WTC11 (cell line): ENCODE measurements around the gene ROR2. TPM values are rescaled to one million over a fixed set of nuclear protein-coding genes. Genes with fewer than 3 reads are reported as not detected.
"Not testable (repeated sequence)": the region's sequence is repeated elsewhere in the genome, so short reads cannot be mapped to it uniquely, and the experiment has no call there.

Source experiments
- ATAC-seq: fragments of 200-7000 bp; cut with Tn5 transposase; 2 replicates; pipeline ENCODE4 v1.10.0; 2021; ENCODE audit warnings: mild to moderate bottlenecking, moderate library complexity
- CTCF ChIA-PET: fragments of 300-600 bp; sonication (Branson Sonifier 250); formaldehyde crosslinking; loops from one replicate; lab custom pipeline; 2021; ENCODE audit warnings: antibody characterized with exemption; lab: Charles Lee
- POLR2A ChIA-PET: fragments of 350-600 bp; sonication (Branson Sonifier 250); formaldehyde crosslinking; loops from one replicate; lab custom pipeline; 2021; ENCODE audit warnings: antibody characterized with exemption; lab: Charles Lee
- DNase-seq: peaks from one replicate; pipeline ENCODE4 v3.0.0; 2021; ENCODE audit warnings: low spot score
- H3K27ac Mint-ChIP-seq: 2 replicates; pipeline ENCODE4 v1.8.0; 2021; ENCODE audit warnings: mixed read lengths
- H3K27me3 Mint-ChIP-seq: 2 replicates; pipeline ENCODE4 v1.8.0; 2021; ENCODE audit warnings: low read depth, mild to moderate bottlenecking, moderate library complexity, mixed read lengths
- H3K36me3 Mint-ChIP-seq: 2 replicates; pipeline ENCODE4 v1.8.0; 2021; ENCODE audit warnings: mixed read lengths
- H3K4me1 Mint-ChIP-seq: 2 replicates; pipeline ENCODE4 v1.8.0; 2022; ENCODE audit warnings: mixed read lengths
- H3K4me3 Mint-ChIP-seq: 2 replicates; pipeline ENCODE4 v1.8.0; 2021; ENCODE audit warnings: mild to moderate bottlenecking, moderate library complexity, mixed read lengths
- H3K9me3 Mint-ChIP-seq: 2 replicates; pipeline ENCODE4 v1.8.0; 2021; ENCODE audit warnings: mixed read lengths
- AR ChIP-seq: fragments of 250-450 bp; sonication (Bioruptor Pico); IDR thresholded peaks from 2 replicates; pipeline ENCODE4 v1.9.0; 2021; ENCODE audit warnings: mild to moderate bottlenecking
- ARID4B ChIP-seq: sonication (generic); formaldehyde crosslinking; IDR thresholded peaks from 2 replicates; pipeline ENCODE4 v1.8.0; 2023; ENCODE audit warnings: missing genetic modification reagents, mild to moderate bottlenecking, borderline replicate concordance
- MLX ChIP-seq: sonication (generic); formaldehyde crosslinking; IDR thresholded peaks from 2 replicates; pipeline ENCODE4 v1.8.1; 2023; ENCODE audit warnings: mild to moderate bottlenecking, missing genetic modification reagents, moderate library complexity
- NFYB ChIP-seq: sonication (generic); formaldehyde crosslinking; conservative IDR thresholded peaks from 2 replicates; pipeline ENCODE4 v1.8.0; 2022; ENCODE audit warnings: low read depth, missing genetic modification reagents
- NR1H2 ChIP-seq: sonication (generic); formaldehyde crosslinking; IDR thresholded peaks from 2 replicates; pipeline ENCODE4 v1.9.0; 2021; ENCODE audit warnings: mild to moderate bottlenecking, moderate library complexity, missing genetic modification reagents
- NR3C1 ChIP-seq: sonication (generic); formaldehyde crosslinking; conservative IDR thresholded peaks from 2 replicates; pipeline ENCODE4 v1.8.1; 2023; ENCODE audit warnings: low read depth, mild to moderate bottlenecking, missing genetic modification reagents
- OVOL2 ChIP-seq: fragments of 250-450 bp; sonication (Bioruptor Pico); IDR thresholded peaks from 2 replicates; pipeline ENCODE4 v1.9.0; 2021; ENCODE audit warnings: mild to moderate bottlenecking, borderline replicate concordance
- PRRX2 ChIP-seq: fragments of 250-450 bp; sonication (Bioruptor Pico); IDR thresholded peaks from 2 replicates; pipeline ENCODE4 v1.8.0; 2021; ENCODE audit warnings: mild to moderate bottlenecking
- TP53 ChIP-seq: sonication (generic); formaldehyde crosslinking; IDR thresholded peaks from 2 replicates; pipeline ENCODE4 v1.8.1; 2023; ENCODE audit warnings: mild to moderate bottlenecking, missing genetic modification reagents
- USF2 ChIP-seq: sonication (generic); formaldehyde crosslinking; IDR thresholded peaks from 2 replicates; pipeline ENCODE4 v1.8.1; 2023; ENCODE audit warnings: mild to moderate bottlenecking, missing genetic modification reagents, moderate library complexity
- ZBTB21 ChIP-seq: sonication (generic); formaldehyde crosslinking; IDR thresholded peaks from 2 replicates; pipeline ENCODE4 v1.8.1; 2023; ENCODE audit warnings: mild to moderate bottlenecking, missing genetic modification reagents, borderline replicate concordance
- ZBTB43 ChIP-seq: sonication (generic); formaldehyde crosslinking; IDR thresholded peaks from 2 replicates; pipeline ENCODE4 v1.8.1; 2023; ENCODE audit warnings: mild to moderate bottlenecking, missing genetic modification reagents
- ZNF121 ChIP-seq: sonication (generic); formaldehyde crosslinking; IDR thresholded peaks from 2 replicates; pipeline ENCODE4 v1.8.0; 2023; ENCODE audit warnings: missing genetic modification reagents
- ZNF219 ChIP-seq: sonication (generic); formaldehyde crosslinking; IDR thresholded peaks from 2 replicates; pipeline ENCODE4 v1.8.0; 2023; ENCODE audit warnings: missing genetic modification reagents, mild to moderate bottlenecking, borderline replicate concordance
- ZNF232 ChIP-seq: sonication (generic); formaldehyde crosslinking; IDR thresholded peaks from 2 replicates; pipeline ENCODE4 v1.8.0; 2022; ENCODE audit warnings: mild to moderate bottlenecking, missing genetic modification reagents
- ZNF317 ChIP-seq: sonication (generic); formaldehyde crosslinking; IDR thresholded peaks from 2 replicates; pipeline ENCODE4 v1.8.1; 2023; ENCODE audit warnings: low read depth, mild to moderate bottlenecking, moderate library complexity, missing genetic modification reagents, borderline replicate concordance
- total RNA-seq: library from RNA; stranded (reverse); gene quantifications from 3 replicates; pipeline ENCODE4 v1.2.3, GENCODE V29; 2021

Gene ROR2
- total RNA-seq, 1 experiment from 2014 or later: 19.8 TPM

- Mint-ChIP-seq H3K36me3 (peaks cover 3% of the 10 kb centered on the region; the same call in 1 of the 2 replicates), H3K4me1 (peaks cover 16% of the 10 kb centered on the region), H3K4me3 (no peak overlapping the region), H3K9me3 (peaks cover 21% of the 10 kb centered on the region), H3K27me3 (no peaks in the 10 kb centered on the region), H3K27ac (no peak overlapping the region)
- TF ChIP-seq MLX (CRISPR knock-in tag) (no peak), NR3C1 (CRISPR knock-in tag) (no peak), PRRX2 (CRISPR knock-in tag) (no peak), ZBTB43 (CRISPR knock-in tag) (no peak), AR (CRISPR knock-in tag) (no peak), TP53 (CRISPR knock-in tag) (no peak), USF2 (CRISPR knock-in tag) (no peak), ZNF219 (no peak), ZNF317 (CRISPR knock-in tag) (no peak), ZNF232 (no peak), OVOL2 (CRISPR knock-in tag) (no peak), NFYB (CRISPR knock-in tag) (no peak), NR1H2 (CRISPR knock-in tag) (no peak), ZBTB21 (no peak), ARID4B (CRISPR knock-in tag) (no peak), ZNF121 (CRISPR knock-in tag) (no peak)
- CTCF ChIA-PET: no interaction called here
- ATAC-seq (no peak), DNase-seq (no peak)
- POLR2A ChIA-PET: no interaction called here
Observed at GRCh38 chr9:91517801-91518200, 432.2 kb downstream of the ROR2 start.

- POLR2A ChIA-PET, CTCF ChIA-PET: not testable (repeated sequence)
Observed at GRCh38 chr9:91517332-91517731, 432.7 kb downstream of the ROR2 start.

More at GRCh38 chr9:91517332-91517731, 432.7 kb downstream of the ROR2 start:
- H3K27ac Mint-ChIP-seq, H3K27me3 Mint-ChIP-seq, H3K4me3 Mint-ChIP-seq, ATAC-seq, H3K36me3 Mint-ChIP-seq, DNase-seq: not testable (repeated sequence)
- Mint-ChIP-seq H3K9me3 (peaks cover 25% of the 10 kb centered on the region), H3K4me1 (peaks cover 16% of the 10 kb centered on the region)
